DMS79 (cell line): ENCODE data around the gene RBP7.
"Not testable (repeated sequence)": the region's sequence is repeated elsewhere in the genome, so short reads cannot be mapped to it uniquely, and the experiment has no call there.

Experiments
- DNase-seq: peaks from one replicate; lab custom pipeline; 2025; lab: John Stamatoyannopoulos, UW

Gene RBP7

DNA sequence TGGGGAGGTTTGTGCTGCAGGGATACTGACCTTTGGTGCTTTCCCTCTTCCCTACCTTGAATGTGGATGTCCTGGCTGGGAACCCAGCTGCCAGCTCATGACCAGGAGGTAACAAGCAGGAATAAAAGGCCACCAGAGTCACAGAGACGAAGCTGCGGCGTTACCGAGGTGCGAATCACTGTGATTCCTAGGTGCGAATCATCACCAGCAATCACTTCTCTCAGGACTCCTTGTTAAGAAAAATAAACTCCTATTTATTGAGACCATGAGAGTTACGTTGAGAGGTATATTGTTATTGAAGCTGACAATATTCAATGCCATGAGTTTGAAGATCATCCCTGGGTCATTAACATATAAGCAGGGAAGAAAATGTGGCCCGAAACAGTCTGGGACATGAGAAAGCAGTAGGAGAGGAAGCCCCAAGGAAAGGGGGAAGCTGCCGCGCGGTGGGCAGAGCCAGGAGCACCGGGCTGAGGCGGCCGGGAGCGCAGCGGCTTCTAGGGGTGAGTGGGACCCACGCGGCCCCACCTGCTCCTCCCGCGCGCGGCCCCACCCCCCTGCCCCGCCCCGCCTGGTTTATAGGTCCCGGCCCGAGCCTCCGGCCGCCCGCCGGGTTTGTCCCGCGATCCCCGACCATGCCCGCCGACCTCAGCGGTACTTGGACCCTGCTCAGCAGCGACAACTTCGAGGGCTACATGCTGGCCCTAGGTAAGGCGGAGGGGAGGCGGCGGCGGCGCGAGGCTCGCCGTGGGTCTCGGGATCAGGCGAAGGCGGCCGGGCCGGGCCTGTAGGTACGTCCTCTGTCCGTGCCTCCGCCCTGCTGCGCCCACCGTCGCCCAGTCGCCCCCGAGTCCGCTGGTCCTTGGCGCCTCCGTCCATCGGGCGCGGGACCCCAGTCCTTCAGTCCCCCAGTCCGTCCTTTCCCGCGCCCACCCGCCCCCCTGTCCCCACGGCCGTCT lies at the start of gene RBP7:
Gene RBP7 (plus strand): TSS at position 605 of the 959 bp plus-strand sequence. CDS start 31 bp downstream, at position 636.
- no peak for DNase-seq

DNA sequence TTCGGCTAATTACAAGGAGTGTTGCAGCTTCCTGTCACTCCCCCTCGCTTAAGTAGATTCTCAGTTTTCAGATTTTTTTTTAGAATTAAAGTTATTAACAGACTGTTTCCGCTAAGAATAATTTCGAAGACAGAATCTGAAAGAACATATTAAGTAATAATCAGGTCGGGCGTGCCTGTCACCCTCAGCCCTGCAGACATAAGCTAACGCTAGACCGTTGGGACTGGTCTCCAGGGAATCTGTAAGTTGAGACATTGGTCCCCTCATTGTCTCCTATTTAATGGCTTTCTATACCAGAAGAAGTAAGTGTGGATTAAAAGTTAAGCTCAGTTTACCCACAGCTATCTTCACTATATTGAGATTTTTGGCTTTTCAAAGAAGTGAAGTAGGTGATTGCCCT lies 39.3 kb upstream of the RBP7 start:
- DNase-seq, result no peak

DNA sequence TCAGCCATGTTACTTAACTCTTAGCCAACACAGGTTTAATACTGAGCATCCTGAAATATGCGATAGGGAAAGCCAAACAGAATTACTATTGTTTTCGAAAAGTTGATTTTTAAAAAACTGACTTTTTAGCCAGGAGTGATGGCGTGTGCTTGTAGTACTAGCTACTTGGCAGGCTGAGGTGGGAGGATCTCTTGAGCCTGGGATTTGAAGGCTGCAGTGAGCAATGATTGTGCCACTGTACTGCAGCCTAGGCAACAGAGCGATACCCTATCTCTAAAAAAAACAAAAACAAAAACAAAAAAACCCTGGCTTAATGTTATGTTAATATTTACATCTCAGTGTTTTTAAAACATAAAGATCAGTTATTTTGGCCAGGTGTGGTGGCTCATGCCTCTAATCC lies 37.0 kb upstream of the RBP7 start:
- DNase-seq, result no peak

DNA sequence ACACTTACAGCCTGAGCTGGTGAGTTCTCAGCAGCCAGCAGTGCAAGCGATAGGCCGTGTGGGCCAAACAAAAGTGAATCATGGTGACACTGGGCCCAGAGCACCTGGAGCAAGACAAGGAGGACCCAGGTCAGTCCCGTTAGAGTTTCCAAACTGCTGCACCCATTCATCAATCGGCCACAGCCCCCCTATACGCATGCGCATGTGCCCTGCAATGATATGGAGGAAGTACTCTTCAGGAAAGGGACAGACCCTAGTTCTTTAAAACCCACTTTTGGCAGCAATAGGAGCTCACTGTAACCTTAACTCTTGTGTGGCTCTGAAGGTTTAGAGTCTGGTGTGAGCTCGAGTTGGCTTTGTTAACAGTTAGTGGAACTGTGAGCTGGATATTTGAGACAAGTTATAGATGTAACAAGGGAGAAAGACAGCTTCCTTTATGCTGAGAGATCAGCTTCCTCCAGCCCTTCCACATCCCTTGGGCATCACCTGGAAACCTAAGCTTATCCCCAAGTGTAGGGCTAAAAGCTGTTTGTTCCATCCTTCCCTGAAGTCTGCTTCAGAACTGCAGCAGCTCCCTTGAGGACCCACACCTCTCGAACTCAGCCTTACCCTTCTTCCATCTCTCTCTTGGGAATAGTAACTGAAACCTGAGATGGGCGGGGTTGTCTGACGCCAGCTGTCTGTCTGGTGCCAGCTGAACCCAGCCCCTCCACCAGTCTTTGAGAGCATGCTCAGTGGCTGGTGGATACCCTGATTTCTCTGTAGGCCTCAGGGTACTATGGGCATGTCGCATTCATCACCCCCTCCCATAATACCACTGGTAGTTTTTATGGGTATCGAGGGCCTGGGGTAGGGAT lies 36.1 kb upstream of the RBP7 start:
- DNase-seq, result peak; percentile 8

DNA sequence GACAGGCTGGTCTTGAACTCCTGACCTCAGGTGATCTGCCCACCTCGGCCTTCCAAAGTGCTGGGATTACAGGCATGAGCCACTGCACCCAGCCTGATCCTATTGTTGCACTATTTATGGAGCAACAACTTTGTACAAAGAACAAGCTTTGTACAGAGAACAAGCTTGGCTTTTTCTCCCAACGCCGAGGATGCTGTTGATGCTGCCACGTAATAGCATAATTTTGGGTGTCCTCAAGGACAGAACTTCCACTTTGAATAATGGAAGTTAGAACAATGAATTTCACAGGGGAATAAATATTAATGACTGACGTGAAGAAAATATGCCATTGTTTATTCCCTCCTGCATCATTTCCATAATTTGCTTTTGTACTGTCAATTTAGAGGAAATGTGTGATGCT lies 12.8 kb upstream of the RBP7 start:
- DNase-seq, result no peak

DNA sequence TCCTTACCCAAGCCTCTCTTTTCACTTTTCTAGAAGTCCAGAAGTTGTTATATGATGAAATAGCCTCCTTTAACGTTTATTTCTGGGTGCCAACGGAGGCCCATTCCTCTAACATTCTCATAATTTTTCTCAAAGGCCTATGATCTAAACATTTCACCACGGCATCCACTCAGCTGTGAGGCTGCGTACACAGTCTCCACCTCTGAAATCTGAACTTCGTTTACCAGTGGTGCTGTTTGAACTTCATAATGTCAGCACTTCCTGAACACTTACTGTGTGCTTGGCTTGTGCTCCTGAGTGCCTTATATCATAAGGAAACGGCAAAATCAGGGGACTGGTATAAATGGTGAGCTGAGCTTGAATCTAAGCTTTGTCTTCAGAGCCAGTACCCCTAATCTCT lies 12.0 kb upstream of the RBP7 start:
- no peak for DNase-seq

DNA sequence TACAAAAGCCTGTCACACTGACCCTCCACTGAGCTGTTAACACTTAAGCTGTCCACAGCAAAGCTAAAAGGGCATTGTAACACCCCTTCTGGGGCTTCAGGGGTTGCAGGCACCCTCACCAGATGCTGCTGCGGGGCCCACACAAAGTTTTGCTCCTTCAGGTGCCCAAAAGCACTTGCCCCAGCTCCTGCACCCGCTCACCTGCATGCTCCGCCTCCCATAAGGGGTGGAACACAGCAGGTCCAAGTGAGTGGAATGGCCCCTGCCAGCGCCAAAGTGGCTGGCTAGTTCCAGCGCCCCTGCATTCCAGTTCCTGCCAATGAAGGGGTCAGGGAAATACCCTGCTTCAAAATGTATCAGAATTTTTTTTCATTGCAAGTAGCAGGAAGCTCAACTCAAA lies 7.3 kb upstream of the RBP7 start:
- no peak for DNase-seq

DNA sequence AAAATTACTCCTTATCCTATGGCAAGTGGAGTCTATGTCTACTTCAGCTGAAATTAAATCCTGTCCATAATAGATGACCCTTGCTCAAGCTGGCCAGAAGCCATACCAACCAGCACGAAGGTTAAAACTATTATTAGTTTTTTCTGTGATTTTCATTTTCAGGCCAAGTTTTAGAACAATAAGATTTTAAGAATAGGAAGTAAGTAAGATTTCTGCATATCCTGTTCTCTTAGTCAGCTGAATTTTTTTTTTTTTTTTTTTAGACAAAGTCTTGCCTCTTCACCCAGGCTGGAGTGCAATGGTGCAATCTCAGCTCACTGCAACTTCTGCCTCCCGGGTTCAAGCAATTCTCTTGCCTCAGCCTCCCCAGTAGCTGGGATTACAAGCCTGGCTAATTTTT lies 6.1 kb upstream of the RBP7 start:
- DNase-seq, result no peak

DNA sequence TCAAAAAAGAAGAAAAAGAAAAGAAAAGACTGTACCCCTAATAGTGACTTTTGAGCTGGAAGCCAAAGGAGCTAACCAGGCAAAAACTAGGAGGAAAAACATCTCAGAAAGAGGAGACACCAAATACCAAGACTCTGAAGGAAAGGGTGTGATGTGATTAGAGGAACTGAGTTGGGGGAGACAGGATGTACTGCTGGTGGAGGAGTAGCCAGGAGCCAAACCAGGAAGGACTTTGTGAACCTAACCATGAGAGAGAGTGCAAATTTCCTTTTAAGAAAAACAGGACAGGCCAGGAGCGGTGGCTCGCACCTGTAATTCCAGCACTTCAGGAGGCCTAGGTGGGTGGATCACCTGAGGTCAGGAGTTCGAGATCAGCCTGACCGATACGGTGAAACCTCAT lies 4.1 kb upstream of the RBP7 start:
- DNase-seq, result no peak

DNA sequence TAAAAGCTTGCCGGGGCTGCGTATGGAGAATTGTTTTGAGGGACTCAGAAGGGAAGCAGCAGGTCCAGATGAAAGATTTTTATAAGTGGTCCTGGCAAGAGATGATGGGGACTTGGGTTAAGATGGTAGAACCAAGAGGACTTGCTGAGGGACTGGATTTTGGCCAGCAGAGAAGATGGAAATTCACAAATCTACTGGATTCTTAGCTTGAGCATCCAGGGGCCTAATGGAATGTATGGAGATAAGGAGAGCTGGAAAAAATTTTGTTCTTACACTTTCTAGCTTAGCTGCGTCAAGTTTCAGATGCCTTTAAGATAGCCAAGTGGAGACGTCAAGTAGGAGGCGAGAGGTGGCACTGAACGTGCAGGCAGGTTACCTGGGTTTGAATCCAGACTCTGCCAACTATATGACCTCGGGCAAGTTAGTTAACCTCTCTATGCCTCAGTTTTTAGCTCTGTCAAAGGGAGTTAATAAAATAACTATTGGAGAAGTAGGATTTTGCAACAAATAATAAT lies 3.4 kb upstream of the RBP7 start:
- no peak for DNase-seq

DNA sequence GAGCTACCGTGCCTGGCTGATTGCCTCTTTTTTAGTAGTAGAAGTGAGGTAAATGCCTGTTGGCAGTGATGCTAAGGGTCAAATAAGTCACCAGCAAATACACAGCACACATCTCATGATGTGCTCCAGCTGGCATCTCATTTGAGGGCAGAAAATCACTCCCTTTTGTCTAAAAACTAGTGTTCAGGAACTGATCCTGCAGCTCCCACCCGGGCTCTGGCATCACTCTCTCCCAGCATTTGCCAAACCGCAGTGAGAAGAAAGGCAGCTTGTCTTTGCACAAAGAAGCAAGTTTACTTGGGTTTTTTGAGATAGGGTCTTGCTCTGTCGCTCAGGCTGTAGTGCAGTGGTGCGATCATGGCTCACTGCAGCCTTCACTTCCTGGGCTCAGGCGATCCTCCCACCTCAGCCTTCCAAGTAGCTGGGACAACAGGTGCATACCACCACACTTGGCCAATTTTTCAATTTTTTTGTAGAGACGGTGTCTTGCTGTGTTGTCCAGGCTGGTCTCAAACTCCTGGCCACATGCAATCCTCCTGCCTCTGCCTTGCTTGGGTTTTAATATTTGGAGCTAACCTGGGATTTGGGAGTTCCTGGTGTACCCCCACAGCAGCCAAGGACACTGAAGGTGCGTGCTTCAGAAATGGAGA lies 4.1 kb downstream of the RBP7 start:
- DNase-seq, result no peak

DNA sequence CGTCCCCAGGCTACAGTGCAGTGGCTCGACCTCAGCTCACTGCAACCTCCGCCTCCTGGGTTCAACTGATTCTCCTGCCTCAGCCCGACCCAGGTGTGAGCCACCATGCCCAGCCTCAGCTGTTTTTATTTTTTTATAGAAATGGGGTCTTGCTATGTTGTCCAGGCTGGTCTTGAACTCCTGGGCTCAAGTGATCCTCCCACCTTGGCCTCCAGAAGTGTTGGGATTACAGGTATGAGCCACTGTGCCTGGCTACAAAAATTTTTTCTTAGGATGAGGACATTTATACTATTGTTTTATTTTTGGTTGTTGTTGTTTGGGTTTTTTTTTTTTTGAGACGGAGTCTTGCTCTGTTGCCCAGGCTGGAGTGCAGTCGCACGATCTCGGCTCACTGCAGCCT lies 8.2 kb downstream of the RBP7 start:
- not testable (repeated sequence) for DNase-seq

DNA sequence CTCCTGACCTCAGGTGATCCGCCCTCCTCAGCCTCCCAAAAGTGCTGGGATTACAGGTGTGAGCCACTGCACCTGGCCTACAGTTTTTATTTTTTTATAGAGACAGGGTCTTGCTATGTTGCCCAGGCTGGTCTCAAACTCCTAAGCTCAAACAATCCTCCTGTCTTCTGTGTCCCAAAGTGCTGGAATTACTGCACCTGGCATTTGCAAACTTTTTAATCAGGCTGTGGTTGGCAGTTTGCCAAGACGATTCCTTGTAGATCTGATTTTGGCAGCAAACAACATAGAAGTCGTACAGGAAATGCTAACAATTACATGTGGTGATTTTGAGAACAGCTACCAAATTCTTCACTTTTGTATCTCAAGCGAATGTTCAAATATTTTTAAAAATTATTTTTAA lies 10.1 kb downstream of the RBP7 start:
- DNase-seq, result no peak

DNA sequence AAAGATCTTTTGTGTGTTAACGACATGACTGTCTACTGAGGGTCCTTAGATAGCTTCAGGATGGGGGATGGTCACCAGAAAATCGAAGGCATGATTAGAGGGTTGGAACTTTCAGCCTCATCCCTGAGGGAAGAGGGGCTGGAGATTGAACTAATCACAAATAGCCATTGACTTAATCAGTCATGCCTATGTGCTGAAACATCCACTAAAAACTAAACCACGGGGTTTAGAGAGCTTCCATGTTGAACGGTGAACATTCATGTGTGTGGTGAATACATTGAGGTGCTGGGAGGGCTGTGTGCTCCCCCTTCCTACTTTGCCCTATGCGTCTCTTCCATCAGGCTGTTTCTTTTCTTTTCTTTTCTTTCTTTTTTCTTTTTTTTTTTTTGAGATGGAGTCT lies 17.0 kb downstream of the RBP7 start:
- no peak for DNase-seq

DNA sequence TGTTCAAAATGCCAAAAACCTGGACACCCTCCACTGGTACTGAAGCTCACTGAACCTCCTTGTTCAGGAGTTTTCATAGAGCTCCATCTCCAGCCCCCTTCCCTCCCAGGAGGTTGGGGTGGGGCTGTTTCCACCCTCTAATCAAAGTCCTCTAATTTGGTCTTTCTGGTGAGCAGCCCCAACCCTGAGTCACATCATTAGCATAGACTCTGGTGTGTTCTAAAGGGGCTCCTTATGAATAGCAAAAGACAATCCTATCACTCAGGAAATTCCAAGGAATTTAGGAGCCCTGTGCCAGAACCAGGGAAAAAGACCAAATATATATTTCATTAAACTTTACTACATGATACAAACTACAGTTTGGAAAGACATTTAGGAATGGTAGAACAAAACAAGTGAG lies 22.5 kb downstream of the RBP7 start:
- no peak for DNase-seq

DNA sequence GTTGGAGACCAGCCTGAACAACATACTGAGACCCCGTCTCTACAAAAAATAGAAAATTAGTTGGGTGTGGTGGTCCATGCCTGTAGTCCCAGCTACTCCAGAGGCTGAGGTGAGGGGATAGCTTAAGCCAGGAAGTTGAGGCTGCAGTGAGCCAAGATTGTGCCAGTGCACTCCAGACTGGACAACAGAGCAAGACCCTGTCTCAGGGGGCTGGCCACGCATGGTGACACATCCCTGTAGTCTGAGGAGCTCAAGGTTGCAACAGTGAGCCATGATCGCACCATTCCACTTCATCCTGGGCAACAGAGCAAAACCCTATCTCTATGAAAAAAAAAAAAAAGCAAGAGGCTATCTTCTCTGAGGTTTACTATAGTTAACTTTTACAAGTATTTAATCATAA lies 23.1 kb downstream of the RBP7 start:
- no peak for DNase-seq

DNA sequence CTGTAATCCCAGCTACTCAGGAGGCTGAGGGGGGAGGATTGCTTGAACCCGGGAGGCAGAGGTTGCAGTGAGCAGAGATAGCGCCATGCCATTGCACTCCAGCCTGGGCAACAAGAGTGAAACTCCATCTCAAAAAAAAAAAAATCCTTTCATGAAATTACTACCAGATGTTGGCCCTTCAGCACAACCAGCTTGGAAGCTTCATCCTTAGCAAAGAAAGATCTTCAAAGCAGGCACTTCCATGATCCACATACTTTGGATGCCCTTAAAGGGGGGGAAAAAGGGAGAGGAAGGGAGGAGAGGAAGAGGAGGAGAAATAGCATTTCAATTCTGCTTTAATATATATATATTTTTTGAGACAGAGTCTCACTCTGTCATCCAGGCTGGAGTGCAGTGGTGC lies 23.6 kb downstream of the RBP7 start:
- DNase-seq, result not testable (repeated sequence)

DNA sequence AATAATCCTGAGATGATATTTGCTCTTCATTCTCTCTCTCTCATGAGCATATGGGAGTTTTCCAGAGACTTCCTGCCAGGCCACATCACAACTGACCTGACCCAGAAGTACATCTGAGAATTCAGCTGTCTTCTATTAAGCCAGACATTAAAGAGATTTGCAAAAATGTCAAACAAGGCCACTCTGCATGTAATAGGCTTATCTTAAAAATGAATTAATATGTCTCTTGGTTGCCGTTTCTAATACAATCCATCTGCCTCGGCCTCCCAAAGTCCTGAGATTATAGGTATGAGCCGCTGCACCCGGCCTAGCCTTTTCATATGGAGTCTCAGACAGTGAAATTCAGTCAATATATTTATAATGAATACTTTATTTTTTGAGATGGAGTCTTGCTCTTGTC lies 25.0 kb downstream of the RBP7 start:
- not testable (repeated sequence) for DNase-seq

DNA sequence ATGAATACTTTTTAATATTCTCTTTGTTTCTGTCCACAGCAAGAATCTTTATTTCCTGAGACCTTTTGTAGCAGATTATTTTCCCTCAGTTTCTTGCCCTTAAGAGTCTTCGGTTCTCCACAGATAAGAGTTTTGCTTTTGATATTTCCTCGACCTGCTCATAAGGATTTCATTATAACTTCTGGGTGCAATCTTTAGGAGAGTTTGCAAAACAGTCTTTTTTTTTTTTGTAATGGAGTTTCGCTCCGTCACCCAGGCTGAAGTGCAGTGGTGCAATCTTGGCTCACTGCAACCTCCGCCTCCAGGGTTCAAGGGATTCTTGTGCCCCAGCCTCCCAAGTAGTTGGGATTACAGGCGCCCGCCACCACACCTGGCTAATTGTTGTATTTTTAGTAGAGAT lies 25.6 kb downstream of the RBP7 start:
- no peak for DNase-seq

DNA sequence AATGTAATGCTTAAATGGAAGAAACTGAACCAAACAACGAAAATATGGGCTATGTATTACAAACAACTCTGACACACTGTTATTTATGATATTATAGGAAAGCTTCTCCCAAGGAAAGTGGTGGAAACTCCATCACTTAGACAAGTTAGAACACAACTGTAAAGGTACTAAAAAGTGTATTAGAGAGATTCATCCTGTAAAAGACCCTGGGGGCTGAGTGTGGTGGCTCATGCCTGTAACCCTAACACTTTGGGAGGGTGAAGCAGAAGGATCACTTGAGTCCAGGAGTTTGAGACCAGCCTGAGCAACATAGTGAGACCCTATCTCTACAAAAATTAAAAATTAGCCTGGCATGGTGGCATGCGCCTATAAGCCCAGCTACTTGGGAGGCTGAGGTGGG lies 28.3 kb downstream of the RBP7 start:
- no peak for DNase-seq

DNA sequence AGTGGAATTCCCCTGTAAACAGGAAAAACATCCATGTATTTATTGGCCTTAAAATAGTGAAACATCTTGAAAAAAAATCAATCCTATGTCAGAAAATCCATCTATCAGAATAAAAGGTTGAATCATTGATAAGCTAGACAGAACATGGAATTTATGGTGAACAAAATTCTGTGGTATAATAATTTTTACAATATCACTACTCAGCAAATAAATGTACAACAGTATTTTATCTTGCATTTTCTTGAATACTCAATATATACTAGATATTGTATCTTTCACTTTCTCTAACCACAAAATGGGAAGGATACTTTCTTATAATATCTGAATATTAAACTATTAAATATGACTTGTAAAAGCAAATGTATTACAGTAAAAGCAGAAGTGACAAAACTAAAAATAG lies 30.0 kb downstream of the RBP7 start:
- no peak for DNase-seq

DNA sequence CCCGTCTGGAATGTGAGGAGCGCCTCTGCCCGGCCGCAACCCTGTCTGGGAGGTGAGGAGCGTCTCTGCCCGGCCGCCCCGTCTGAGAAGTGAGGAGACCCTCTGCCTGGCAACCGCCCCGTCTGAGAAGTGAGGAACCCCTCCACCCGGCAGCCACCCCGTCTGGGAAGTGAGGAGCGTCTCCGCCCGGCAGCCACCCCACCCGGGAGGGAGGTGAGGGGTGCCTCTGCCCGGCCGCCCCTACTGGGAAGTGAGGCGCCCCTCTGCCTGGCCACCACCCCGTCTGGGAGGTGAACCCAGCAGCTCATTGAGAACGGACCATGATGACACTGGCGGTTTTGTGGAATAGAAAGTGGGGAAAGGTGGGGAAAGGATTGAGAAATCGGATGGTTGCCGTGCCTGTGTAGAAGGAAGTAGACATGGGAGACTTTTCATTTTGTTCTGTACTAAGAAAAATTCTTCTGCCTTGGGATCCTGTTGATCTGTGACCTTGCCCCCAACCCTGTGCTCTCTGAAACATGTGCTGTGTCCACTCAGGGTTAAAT lies 32.0 kb downstream of the RBP7 start:
- not testable (repeated sequence) for DNase-seq
